Activated CD4-positive, alpha-beta T cell treated with anti-CD3 and anti-CD28 coated beads for 24 hours (primary cell): ENCODE data around the gene MAP2K5.

Source experiments
- DNase-seq, 2 donors: peaks; one replicate each; pipeline ENCODE4 v3.0.0-alpha.2; 2020; ENCODE audit warnings: low read depth in 2 of 2

The MAP2K5 gene

GRCh38 chr15:67824976-67825880 lies 282.7 kb downstream of the MAP2K5 start, which contains the start of gene SKOR1:
Gene SKOR1, plus strand, starts transcription at chr15:67825509. Its CDS starts 94 bp downstream, at chr15:67825603.
- DNase-seq = no peak

GRCh38 chr15:67825881-67826716 lies 283.6 kb downstream of the MAP2K5 start:
- no peak for DNase-seq

DNA sequence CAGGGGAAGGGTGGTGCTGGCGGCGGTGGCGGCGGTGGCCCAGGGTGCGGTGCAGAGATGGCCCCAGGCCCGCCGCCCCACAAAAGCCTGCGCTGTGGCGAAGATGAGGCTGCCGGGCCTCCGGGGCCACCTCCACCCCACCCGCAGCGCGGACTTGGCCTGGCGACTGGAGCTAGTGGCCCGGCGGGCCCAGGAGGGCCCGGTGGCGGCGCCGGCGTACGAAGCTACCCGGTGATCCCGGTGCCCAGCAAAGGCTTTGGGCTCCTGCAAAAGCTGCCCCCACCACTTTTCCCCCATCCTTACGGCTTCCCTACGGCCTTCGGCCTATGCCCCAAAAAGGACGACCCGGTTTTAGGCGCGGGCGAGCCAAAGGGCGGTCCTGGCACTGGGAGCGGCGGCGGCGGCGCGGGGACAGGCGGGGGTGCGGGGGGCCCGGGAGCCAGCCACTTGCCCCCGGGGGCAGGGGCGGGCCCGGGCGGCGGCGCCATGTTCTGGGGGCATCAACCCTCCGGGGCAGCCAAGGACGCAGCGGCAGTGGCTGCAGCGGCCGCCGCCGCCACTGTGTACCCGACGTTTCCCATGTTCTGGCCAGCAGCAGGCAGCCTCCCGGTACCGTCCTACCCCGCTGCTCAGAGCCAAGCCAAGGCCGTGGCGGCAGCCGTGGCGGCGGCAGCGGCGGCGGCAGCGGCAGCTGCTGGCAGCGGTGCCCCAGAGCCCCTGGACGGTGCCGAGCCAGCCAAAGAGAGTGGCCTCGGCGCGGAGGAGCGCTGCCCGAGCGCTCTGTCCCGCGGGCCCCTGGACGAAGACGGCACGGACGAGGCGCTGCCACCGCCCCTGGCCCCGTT lies 284.4 kb downstream of the MAP2K5 start:
- no peak for DNase-seq

DNA sequence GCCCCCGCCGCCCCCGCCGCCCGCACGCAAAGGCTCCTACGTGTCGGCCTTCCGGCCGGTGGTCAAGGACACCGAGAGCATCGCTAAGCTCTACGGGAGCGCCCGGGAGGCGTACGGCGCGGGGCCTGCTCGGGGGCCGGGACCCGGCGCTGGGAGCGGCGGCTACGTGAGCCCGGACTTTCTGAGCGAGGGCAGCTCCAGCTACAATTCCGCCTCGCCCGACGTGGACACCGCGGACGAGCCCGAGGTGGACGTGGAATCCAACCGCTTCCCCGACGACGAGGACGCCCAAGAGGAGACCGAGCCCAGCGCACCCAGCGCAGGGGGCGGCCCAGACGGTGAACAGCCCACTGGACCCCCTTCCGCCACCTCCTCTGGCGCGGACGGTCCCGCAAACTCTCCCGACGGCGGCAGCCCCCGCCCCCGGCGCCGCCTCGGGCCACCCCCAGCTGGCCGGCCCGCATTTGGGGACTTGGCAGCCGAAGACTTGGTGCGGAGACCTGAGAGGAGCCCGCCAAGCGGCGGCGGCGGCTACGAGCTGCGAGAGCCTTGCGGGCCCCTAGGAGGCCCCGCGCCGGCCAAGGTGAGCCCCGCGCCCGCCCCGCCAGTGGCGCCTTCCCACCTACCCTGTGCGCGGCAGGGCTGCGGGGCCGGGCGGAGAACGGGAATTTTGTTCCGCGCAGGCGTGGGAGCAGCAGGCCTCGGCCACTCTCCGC lies 285.2 kb downstream of the MAP2K5 start:
- DNase-seq = no peak

- DNase-seq = no peak
Observed at GRCh38 chr15:67828278-67828968, 285.9 kb downstream of the MAP2K5 start.

- no peak for DNase-seq
Observed at GRCh38 chr15:67828969-67829646, 286.6 kb downstream of the MAP2K5 start.

DNA sequence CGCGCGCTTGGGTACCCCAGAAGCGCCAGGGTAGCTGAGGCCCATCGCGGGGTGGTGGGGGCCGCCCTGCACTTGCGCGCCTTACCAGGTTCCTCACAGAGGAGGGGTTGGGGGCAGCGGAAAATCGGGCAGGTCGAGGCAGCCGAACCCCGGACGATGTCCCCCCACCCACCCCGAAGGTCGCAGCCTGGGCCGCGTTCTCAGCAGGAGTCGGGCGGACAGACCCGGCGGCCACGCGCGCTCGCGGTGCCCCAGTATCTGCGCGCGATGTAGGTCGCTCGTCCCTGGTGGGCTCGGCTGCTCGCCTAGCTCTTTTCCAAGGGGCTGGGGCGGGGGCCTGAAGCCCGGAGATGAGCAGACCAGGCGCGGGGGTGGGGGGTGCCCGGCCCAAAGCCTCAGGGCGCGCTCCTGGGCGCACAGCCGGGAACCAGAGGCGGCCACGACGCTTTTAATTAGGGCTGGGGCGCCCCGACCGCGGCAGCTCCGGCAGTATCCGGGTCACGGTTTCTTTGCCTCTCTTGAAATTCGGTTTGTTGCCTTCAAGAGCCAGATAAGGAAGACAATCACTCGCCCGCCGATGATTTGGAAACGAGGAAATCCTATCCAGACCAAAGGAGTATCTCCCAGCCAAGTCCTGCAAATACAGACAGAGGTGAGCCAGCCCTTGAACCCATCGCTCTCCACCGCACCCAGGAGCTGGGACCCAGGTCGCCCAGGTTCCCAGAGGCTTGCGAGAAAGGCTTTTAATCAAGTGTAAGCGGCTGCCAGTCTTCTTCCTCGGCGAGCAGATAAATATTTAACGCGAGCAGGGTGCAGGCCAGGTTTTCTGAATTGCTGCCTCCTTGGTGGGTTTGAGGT lies 287.4 kb downstream of the MAP2K5 start:
- no peak for DNase-seq

DNA sequence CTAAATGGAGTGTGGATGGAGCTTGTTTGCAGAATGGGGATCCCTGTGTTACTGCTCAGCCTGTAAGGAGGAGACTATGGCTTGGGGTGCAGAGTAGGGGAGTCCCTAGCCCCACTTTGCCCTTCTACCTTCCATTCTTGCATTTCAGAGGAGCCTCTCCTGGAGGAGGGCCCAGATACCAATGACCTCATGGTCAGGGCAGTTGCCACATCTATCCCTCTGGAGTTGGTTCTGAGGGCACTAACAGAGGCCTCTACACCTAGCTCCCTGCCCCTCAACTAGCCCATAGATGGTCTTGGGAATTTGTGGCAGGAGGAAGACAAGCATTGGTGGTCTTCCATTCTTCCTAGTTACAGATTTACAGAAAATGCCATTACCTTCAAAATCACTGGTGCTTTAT lies 288.9 kb downstream of the MAP2K5 start:
- no peak for DNase-seq

- DNase-seq = no peak
Observed at GRCh38 chr15:67832031-67832551, 289.6 kb downstream of the MAP2K5 start.

- no peak for DNase-seq
Observed at GRCh38 chr15:67832897-67833709, 290.6 kb downstream of the MAP2K5 start.

- no peak for DNase-seq
Observed at GRCh38 chr15:67833710-67834511, 291.4 kb downstream of the MAP2K5 start.

GRCh38 chr15:67834581-67835296 lies 292.2 kb downstream of the MAP2K5 start:
- no peak for DNase-seq

DNA sequence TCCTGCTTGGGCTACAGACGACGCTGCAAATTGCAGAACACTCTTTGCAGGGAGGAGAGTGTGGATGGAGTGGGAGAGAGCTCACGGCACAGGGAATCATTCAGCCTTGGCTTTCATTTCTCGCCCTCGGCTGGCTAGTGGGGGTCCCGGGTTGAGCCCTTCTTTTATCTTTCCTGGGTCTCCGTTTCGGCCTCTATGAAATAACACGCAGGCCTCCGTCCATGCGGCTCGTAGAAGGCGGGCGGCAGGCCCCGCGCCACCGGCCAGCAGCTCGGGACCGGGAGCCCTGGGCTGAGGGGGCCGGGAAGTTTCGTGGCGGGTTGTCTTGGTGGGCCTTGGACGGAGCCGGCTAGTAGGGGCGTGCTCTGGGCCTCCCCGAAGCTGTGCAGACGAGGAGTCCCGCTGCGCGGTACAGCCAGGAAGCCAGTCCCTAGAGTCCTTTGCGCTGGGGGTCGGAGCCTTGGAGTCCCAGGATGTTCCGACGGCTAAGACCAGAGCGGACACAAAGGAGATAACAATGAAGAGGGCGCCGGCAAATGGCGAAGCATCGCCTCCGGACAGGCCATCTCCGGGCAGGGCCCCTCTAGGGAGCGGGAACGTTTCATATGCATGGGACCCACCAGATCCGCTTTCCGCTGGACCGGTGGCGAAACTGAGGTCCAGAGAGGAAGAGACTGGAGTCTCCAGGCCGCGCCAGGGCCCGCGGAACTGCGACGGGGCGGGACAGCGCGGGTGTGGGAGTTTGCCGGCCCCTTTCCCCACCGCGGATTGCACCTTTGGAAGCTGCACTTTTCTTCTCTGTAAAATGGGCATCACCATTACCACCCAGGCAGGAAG lies 293.0 kb downstream of the MAP2K5 start:
- no peak for DNase-seq

DNA sequence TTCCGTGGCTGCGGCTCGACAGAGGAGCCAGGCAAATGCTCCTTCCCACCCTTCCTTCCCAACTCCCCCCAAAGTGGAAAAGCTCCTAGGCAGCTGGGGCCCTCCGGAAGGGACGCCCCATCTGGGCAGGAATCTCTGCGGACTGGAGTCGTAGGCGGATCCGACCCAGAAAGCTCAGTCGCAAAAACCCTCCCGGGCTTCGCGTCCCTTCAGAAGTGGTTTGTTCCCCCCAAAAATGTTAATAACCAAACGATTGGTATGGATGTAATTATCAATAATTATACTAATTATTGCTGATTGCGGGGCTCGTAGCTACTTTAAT lies 293.6 kb downstream of the MAP2K5 start:
- DNase-seq = no peak

- peak in 1 of 2 donors; percentile 44 for DNase-seq
Observed at GRCh38 chr15:67836477-67836876, 294.0 kb downstream of the MAP2K5 start.

GRCh38 chr15:67836955-67837354 lies 294.5 kb downstream of the MAP2K5 start:
- no peak for DNase-seq
